ENCODE results near the gene AK9.

- TF ChIP-seq POLR2AphosphoS5 (IDR thresholded peaks at IDR 0.05; ENCODE audit: low read depth, low read length) = no peak
- no peak for TF ChIP-seq REST (IDR thresholded peaks at IDR 0.05; ENCODE audit: insufficient read depth in 1 of 2, low read depth in 2 of 2, low read length in 2 of 2)
- no peak for TF ChIP-seq SIN3A (IDR thresholded peaks at IDR 0.05; ENCODE audit: borderline replicate concordance, insufficient read depth, low read length)
- TF ChIP-seq TAF1 (IDR thresholded peaks at IDR 0.05; ENCODE audit: borderline replicate concordance, insufficient read depth, low read length) = no peak
Measured at GRCh38 chr6:109503327-109504224, 187.4 kb downstream of the AK9 start.
